DMS153 treated with DMSO at 0.1 percent for 48 hours (cell line): ENCODE measurements around the gene ACAD10.
"Not testable (repeated sequence)": the region's sequence is repeated elsewhere in the genome, so short reads cannot be mapped to it uniquely, and the experiment has no call there.

ENCODE experiments used
- DNase-seq: peaks from one replicate; lab custom pipeline; 2025; ENCODE audit not compliant: unreplicated experiment; lab: John Stamatoyannopoulos, UW

The ACAD10 gene

DNA sequence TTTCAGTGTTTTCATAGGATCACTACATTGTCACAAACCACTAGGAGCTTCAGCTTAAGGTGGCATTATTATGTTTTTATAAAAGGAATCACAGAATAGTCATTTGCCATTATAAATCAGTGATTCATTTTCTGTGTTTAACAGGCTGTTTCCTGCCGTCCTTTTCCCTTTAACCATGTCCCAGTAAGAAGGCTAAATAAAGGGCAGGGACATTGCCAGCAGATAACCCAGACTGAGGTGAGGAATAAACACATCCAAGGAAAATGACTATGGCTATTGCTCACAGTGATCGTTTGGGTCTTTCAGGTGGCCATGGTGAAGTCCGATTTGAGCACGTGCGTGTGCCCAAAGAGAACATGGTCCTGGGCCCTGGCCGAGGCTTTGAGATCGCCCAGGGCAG is 63.0 kb downstream of the ACAD10 start:
- no peak for DNase-seq

GRCh38 chr12:111749391-111749790 is 63.5 kb downstream of the ACAD10 start:
- no peak for DNase-seq

GRCh38 chr12:111753144-111753881 is 67.5 kb downstream of the ACAD10 start:
- peak; percentile 28 for DNase-seq

- DNase-seq: no peak
Observed at GRCh38 chr12:111754671-111755070, 68.8 kb downstream of the ACAD10 start.

GRCh38 chr12:111756196-111756595 is 70.3 kb downstream of the ACAD10 start:
- DNase-seq: no peak

DNA sequence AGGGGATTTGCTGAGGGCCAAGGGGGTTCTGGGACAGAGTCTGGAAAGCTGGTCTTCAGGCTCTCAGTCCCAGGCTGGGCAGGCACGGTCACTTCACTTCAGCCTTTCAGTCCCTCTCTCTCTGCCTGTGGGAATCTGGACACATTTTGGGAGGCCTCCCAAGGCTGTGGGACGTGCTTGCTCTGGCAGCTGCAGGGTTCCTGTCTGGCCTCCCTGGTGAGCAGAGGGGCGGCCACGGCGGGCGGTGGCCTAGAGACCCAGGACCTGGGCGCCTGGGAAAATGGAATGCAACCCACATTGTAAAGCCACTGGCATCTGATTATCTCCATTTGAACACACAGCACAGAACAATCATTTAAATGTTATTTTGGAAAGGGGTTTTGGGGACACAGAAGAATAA is 70.8 kb downstream of the ACAD10 start:
- no peak for DNase-seq

DNA sequence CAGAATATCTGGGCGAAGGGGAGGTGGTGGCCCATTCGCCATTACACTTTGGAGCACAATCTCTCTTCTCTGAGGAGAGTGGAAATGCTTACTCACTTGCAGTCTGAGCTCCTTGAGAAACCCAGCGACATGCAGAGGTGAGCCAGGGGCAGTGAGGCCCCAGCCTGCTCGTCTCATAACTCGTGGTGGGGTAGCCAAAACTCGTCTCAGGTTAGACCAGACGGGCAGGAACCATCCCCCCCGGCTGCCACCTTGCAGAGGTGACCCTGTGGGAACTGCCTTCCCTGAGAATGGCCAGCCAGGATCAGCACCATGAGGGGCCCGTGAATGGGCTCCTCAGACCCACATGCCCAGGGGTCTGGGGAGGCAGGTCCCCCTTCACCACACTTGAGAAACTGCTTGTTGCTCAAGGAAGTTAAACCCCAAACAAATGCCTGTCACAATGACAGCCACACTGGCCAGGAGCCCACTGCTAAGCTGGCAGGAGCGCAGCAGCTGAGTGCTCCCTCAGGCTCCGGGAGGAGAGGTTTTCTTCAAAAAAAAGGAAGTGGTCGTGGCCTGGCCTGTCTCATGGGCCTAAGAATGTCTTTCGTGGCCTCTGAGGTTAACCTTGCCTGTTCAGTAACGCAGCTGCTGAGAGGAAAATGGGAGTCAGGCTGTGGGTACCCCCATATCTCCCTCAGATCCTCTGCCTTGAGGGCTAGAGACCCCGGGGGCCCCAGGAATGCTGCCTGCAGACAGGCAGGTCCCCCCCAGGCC is 71.7 kb downstream of the ACAD10 start:
- DNase-seq: no peak

DNA sequence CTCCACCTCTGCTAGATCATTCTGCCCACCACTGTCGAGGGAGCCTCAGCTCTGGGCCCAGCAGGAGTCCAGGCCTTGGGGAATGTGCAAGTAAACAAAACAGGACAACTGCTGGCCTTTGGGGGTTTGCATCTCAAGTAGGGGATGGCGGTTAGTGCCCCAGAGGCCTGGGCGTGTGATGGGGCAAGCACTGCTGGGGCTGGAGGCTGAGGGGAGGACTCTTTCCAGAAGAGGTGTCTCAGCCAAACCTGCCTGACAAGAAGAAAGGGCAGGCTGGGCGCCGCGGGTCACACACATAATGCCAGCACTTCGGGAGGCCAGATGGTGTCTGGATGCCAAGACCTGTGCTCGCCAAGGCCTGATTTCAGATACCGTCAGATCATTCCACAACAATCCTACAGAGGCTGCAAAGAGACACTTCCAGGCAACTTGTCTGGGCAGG is 72.3 kb downstream of the ACAD10 start:
- no peak for DNase-seq

GRCh38 chr12:111759271-111759670 is 73.4 kb downstream of the ACAD10 start:
- DNase-seq: no peak

GRCh38 chr12:111759991-111760390 is 74.1 kb downstream of the ACAD10 start:
- DNase-seq: no peak

- DNase-seq: no peak
Observed at GRCh38 chr12:111761099-111761498, 75.2 kb downstream of the ACAD10 start.

DNA sequence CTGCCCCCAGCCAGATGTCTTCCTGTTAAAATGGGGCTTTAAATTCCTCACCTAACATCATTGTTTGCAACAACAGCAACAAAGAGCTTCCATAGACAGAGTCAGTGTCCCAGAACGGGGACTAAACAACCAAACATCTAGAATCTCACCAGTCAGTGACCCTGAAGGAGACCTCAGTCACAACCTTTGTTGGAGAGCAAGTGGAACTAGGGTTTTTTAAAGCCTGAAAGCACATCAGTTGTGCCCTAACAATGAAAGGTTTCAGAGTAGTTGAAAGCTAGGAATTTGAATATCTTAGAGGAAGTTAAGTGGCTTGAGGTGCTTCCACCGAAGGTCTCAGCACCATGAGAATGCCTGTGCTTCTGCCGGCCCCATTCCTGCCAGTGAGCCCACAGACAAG is 75.9 kb downstream of the ACAD10 start:
- no peak for DNase-seq

DNA sequence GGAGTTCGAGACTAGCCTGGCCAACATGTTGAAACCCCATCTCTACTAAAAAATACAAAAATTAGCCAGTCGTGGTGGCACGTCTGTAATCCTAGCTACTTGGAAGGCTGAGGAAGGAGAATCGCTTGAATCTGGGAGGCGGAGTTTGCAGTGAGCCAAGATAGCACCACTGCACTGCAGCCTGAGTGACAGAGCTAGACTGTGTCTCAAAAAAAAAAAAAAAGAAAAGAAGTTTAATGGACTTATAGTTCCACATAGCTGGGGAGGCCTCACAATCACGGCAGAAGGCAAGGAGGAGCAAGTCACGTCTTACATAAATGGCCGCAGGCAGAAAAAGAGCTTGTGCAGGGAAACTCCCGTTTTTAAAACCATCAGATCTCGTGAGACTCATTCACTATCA is 77.7 kb downstream of the ACAD10 start:
- not testable (repeated sequence) for DNase-seq

DNA sequence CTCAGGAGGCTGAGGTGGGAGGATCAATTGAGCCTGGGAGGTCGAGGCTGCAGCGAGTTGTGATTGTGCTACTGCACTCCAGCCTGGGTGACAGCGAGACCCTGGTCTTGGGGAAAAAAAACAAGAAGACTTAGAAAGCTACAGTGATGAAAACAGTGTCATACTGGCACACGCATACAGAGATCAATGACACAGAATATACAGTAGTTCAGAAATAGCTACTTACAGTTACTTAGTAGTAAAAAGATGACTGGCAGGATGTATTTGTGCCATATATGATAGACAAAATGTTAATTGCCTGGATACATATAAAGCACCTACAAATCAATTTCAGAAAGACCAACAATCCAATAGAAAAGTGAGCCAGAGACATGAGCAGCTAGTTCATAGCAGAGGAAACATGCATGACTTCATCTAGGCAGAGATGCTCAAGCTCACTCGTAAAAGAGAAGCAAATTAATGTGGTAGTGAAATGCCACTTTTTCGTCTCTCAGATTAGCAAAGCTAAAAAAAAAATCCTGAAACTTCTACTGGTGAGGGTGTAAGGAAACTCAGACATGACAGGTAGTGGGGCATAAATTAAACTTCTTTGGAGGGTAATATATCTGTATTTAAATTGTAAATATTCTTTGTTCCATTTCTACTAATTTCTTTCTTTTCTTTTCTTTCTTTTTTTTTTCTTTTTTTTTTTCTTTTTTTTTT is 78.4 kb downstream of the ACAD10 start:
- DNase-seq: no peak

DNA sequence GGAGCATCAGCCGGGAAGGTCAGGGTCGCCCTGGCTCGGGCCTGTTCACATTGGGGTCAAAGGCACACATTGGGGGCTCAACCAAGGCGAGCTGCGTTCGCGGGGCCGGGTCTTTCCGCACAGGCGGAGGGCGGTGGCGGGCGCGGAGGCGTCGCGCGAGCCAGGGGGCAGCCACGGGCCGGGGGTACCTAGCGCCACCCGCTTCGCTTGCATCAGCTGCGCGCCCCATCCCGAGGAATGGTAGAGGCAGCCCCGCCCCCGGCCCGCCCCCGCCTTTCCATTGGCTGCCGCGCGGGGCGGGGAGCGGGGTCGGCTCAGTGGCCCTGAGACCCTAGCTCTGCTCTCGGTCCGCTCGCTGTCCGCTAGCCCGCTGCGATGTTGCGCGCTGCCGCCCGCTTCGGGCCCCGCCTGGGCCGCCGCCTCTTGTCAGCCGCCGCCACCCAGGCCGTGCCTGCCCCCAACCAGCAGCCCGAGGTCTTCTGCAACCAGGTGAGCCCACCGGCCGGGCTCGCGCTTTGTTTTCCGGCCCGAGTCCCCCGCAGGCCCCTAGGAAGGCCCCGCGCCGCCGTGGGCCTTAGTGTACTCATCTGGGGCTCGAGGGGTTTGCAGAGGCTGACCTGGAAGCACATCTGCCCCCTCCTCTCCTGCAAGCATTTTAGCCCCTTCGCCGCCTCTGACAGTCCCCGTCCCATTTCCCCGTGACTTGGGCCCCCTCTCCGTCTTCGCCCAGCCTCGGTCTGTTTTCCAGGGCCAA is 80.9 kb downstream of the ACAD10 start, which contains the start of gene ALDH2:
ALDH2 (plus strand) TSS at position 326 of the 754 bp plus-strand sequence; CDS start at position 376, 50 bp downstream.
- DNase-seq: peak; percentile 15

- no peak for DNase-seq
Observed at GRCh38 chr12:111767362-111768158, 81.7 kb downstream of the ACAD10 start.

DNA sequence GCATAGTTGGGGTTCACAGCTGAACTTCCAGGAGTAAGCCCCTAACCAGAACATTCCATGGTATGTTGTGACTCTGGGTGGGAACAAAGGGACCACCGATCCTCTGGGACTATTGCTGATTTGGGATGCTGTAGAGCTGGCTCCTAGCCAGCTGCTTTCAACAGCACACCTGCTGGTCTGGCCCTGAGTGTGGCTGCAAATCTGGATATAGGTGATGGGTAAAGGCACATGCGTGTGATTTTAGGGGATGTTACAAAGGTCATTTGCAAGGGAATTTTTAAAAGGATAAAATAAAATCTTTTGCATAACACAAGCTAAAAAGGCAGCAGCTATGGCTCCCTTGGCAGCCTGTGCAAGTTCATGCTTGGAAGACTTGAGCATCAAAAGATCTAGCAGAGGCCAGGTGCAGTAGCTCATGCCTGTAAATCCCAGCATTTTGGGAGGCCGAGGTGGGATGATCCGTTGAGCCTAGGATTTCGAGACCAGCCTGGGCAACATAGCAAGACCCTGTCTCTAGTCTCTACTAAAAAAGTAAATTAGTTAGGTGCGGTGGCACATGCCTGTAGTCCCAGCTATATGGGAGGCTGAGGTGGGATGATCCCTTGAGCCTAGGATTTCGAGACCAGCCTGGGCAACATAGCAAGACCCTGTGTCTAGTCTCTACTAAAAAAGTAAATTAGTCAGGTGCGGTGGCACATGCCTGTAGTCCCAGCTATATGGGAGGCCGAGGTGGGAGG is 82.5 kb downstream of the ACAD10 start:
- DNase-seq: no peak

GRCh38 chr12:111769599-111769998 is 83.7 kb downstream of the ACAD10 start:
- no peak for DNase-seq

DNA sequence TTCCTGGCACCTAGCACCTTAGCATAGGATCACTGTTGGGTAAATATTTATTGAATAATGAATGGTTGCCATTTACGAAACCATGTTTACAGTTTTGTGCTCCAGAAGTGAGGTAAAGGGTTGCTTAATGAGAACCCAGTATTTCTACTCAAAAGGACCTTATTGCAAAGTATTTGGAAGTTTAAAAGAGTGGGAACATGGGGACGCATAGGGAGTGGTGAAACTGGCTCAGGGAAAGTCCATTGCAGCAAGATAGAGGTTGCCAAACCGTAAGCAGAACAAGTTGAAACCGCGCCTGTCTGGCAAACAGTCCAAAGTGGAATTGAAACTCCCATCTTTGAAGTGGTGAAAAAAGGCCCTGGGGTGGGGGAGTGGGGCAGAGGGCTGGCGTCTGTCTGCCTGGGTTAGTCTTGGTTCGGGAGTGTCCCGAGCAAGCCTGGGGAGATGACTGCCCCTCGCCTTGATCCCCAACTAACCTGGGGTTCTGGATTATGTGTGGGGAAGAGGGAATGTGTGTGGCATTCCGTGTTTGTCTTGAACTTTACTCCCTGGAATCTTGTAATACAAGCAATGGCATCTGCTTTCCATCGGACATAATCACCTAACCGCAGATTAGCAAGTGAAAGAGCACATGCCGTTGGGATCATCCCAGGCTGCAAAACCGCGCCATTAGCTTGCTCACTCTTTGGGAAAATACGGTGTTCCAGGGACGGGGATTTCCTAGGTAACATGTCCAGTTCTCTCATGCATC is 88.1 kb downstream of the ACAD10 start:
- DNase-seq: no peak
